Tibial artery (tissue), 4 donors: ENCODE results near the gene SLC32A1.

ENCODE experiments used
- DNase-seq, 2 donors: peaks; one replicate each; pipeline ENCODE4 v3.0.0-alpha.2; 2019
- H3K27ac ChIP-seq, 2 donors: fragments of 200-600 bp; sonication (generic) in 1 of 2; 1 replicate in 1 of 2; 2 replicates in 1 of 2; pipeline ENCODE4 v1.5.1; 2018 to 2019; ENCODE audit warnings: mild to moderate bottlenecking in 1 of 2
- H3K27me3 ChIP-seq, 2 donors: fragments of 200-600 bp; sonication (generic) in 1 of 2; one replicate each; pipeline versions ENCODE4 v1.5.1 to v1.6.0; 2016 to 2019
- H3K36me3 ChIP-seq, 3 donors: fragments of 200-600 bp; sonication (generic) in 2 of 3; one replicate each; pipeline ENCODE4 v1.5.1; 2016 to 2019; ENCODE audit warnings: mild to moderate bottlenecking in 2 of 3
- H3K4me1 ChIP-seq, 4 donors: fragments of 200-600 bp; sonication (generic) in 2 of 4; 1 replicate in 3 of 4; 2 replicates in 1 of 4; pipeline ENCODE4 v1.5.1; 2016 to 2019
- H3K4me3 ChIP-seq, 2 donors: fragments of 200-600 bp; sonication (generic) in 1 of 2; 1 replicate in 1 of 2; 2 replicates in 1 of 2; pipeline ENCODE4 v1.5.1; 2018 to 2019; ENCODE audit warnings: mild to moderate bottlenecking in 2 of 2
- H3K9me3 ChIP-seq, 3 donors: fragments of 200-600 bp; sonication (generic) in 1 of 3; one replicate each; pipeline ENCODE4 v1.5.1; 2016 to 2019
- CTCF ChIP-seq, 2 experiments: fragments of 200-600 bp in 1 of 2; fragments of 450-650 bp in 1 of 2; IDR thresholded peaks; one replicate each; pipeline ENCODE4 v1.5.1; 2017 to 2019; ENCODE audit warnings: antibody characterized with exemption in 2 of 2, mild to moderate bottlenecking in 1 of 2, moderate library complexity in 1 of 2
- intact Hi-C: fragments of 100-400 bp; cut with DNase I; formaldehyde crosslinking; loops from one replicate; pipeline ENCODE4 v1.15.0; 2023; ENCODE audit warnings: low total_unique reads

SLC32A1 gene

GRCh38 chr20:38685853-38686473 is 38.3 kb upstream of the SLC32A1 start:
- Histone ChIP-seq H3K36me3 (no peaks in the 10 kb centered on the region), H3K9me3 (no peaks in the 10 kb centered on the region), H3K27ac (no peak overlapping the region), H3K4me3 (no peak overlapping the region), H3K4me1 (no peaks in the 10 kb centered on the region), H3K27me3 (peaks cover 0 to 21% of the 10 kb centered on the region in 2 donors)
- DNase-seq, result peak in 1 of 2 donors; percentile 46
- intact Hi-C loops, result no loop called here
- TF ChIP-seq CTCF (IDR thresholded peaks at IDR 0.05), result no peak

- DNase-seq, result peak; percentile 31 to 52
- H3K4me1 ChIP-seq, result no peaks in the 10 kb centered on the region
- no peak overlapping the region for H3K27ac ChIP-seq
- H3K27me3 ChIP-seq, result peaks cover 0 to 22% of the 10 kb centered on the region in 2 donors
- H3K4me3 ChIP-seq, result no peak overlapping the region
- H3K9me3 ChIP-seq, result no peaks in the 10 kb centered on the region
- H3K36me3 ChIP-seq, result no peaks in the 10 kb centered on the region
- intact Hi-C loops, result no loop called here
- no peak for TF ChIP-seq CTCF (IDR thresholded peaks at IDR 0.05)
These were observed 31.6 kb upstream of the SLC32A1 start for GRCh38 chr20:38692436-38693411.

GRCh38 chr20:38697306-38697705 is 27.0 kb upstream of the SLC32A1 start:
- intact Hi-C loops, result no loop called here
- Histone ChIP-seq H3K27me3 (peaks cover 0 to 43% of the 10 kb centered on the region in 2 donors), H3K9me3 (no peaks in the 10 kb centered on the region), H3K36me3 (no peaks in the 10 kb centered on the region), H3K27ac (no peak overlapping the region), H3K4me1 (no peaks in the 10 kb centered on the region), H3K4me3 (no peak overlapping the region)
- peak in 1 of 2 donors; percentile 32 for DNase-seq
- no peak for TF ChIP-seq CTCF (IDR thresholded peaks at IDR 0.05)

- Histone ChIP-seq H3K27ac (no peak overlapping the region), H3K4me3 (no peak overlapping the region), H3K9me3 (no peaks in the 10 kb centered on the region), H3K36me3 (no peaks in the 10 kb centered on the region), H3K27me3 (peaks cover 0 to 52% of the 10 kb centered on the region in 2 donors), H3K4me1 (no peaks in the 10 kb centered on the region)
- TF ChIP-seq CTCF (IDR thresholded peaks at IDR 0.05), result no peak
- DNase-seq, result peak in 1 of 2 donors; percentile 17
- intact Hi-C loops, result no loop called here
These were observed 25.7 kb upstream of the SLC32A1 start for GRCh38 chr20:38698541-38698940.

GRCh38 chr20:38700141-38700540 is 24.1 kb upstream of the SLC32A1 start:
- Histone ChIP-seq H3K4me1 (no peaks in the 10 kb centered on the region), H3K9me3 (no peaks in the 10 kb centered on the region), H3K36me3 (no peaks in the 10 kb centered on the region), H3K4me3 (no peak overlapping the region), H3K27me3 (peaks cover 0 to 59% of the 10 kb centered on the region in 2 donors), H3K27ac (no peak overlapping the region)
- no peak for TF ChIP-seq CTCF (IDR thresholded peaks at IDR 0.05)
- intact Hi-C loops, result no loop called here
- DNase-seq, result peak in 1 of 2 donors; percentile 31
